HepG2 (cell line): Measurements from ENCODE around the gene FCN3. TPM values are rescaled to one million over a fixed set of nuclear protein-coding genes. Genes with fewer than 3 reads are reported as not detected.

ENCODE experiments used
- CBX2 ChIP-seq, 2 experiments: fragments of 200-600 bp in 1 of 2; sonication (generic); formaldehyde crosslinking in 1 of 2; IDR thresholded peaks; 2 replicates each; pipeline versions ENCODE4 v1.7.0 to v1.8.1; 2018 to 2022; ENCODE audit warnings: low read depth in 2 of 2, low read length in 1 of 2, mild to moderate bottlenecking in 1 of 2, missing genetic modification reagents in 1 of 2
- GZF1 ChIP-seq: sonication (generic); formaldehyde crosslinking; IDR thresholded peaks from 2 replicates; pipeline ENCODE4 v1.5.1; 2020; ENCODE audit warnings: mild to moderate bottlenecking, missing genetic modification reagents
- IRF9 ChIP-seq: sonication (generic); formaldehyde crosslinking; IDR thresholded peaks from 2 replicates; pipeline ENCODE4 v1.8.0; 2022; ENCODE audit warnings: missing genetic modification reagents, mild to moderate bottlenecking, borderline replicate concordance
- JUN ChIP-seq: sonication (generic); formaldehyde crosslinking; IDR thresholded peaks from 2 replicates; pipeline ENCODE4 v1.4.0; 2020; ENCODE audit warnings: mild to moderate bottlenecking, missing genetic modification reagents
- KDM5B ChIP-seq: sonication (generic); formaldehyde crosslinking; IDR thresholded peaks from 2 replicates; pipeline ENCODE4 v1.4.0; 2020; ENCODE audit warnings: missing genetic modification reagents, mild to moderate bottlenecking, borderline replicate concordance
- RNF219 ChIP-seq: sonication (generic); formaldehyde crosslinking; IDR thresholded peaks from 2 replicates; pipeline ENCODE4 v1.5.0; 2020; ENCODE audit warnings: mild to moderate bottlenecking, missing genetic modification reagents
- SPEN ChIP-seq: sonication (generic); formaldehyde crosslinking; IDR thresholded peaks from 2 replicates; pipeline ENCODE4 v1.5.1; 2020; ENCODE audit warnings: low read depth, mild to moderate bottlenecking, missing genetic modification reagents
- SRSF1 ChIP-seq: fragments of 200-400 bp; formaldehyde crosslinking; optimal IDR thresholded peaks from 2 replicates; pipeline ENCODE3; 2017; ENCODE audit warnings: mild to moderate bottlenecking, low read depth, low read length, moderate library complexity
- SYNCRIP ChIP-seq: fragments of 200-400 bp; formaldehyde crosslinking; IDR thresholded peaks from 2 replicates; pipeline ENCODE4 v1.6.1; 2018; ENCODE audit warnings: mild to moderate bottlenecking, low read depth, low read length; ENCODE audit not compliant: insufficient read depth
- TERF1 ChIP-seq: sonication (generic); formaldehyde crosslinking; IDR thresholded peaks from 2 replicates; pipeline ENCODE4 v1.8.0; 2022; ENCODE audit warnings: mild to moderate bottlenecking, missing genetic modification reagents, moderate library complexity
- TFE3 ChIP-seq: IDR thresholded peaks from 2 replicates; pipeline ENCODE4 v1.6.1; 2016
- ZGPAT ChIP-seq: IDR thresholded peaks from 2 replicates; pipeline ENCODE4 v1.6.1; 2016; ENCODE audit warnings: mild to moderate bottlenecking
- ZMYM3 ChIP-seq: sonication (generic); formaldehyde crosslinking; IDR thresholded peaks from 2 replicates; pipeline ENCODE4 v1.5.1; 2020; ENCODE audit warnings: mild to moderate bottlenecking, missing genetic modification reagents
- ZNF256 ChIP-seq: sonication (generic); formaldehyde crosslinking; conservative IDR thresholded peaks from 2 replicates; pipeline ENCODE4 v1.4.0; 2020; ENCODE audit warnings: missing genetic modification reagents
- ZNF337 ChIP-seq: sonication (generic); formaldehyde crosslinking; IDR thresholded peaks from 2 replicates; pipeline ENCODE4 v1.5.1; 2020; ENCODE audit warnings: missing genetic modification reagents, low read depth, mild to moderate bottlenecking, borderline replicate concordance
- ZNF639 ChIP-seq: conservative IDR thresholded peaks from 2 replicates; pipeline ENCODE4 v1.6.1; 2018; ENCODE audit warnings: missing genetic modification reagents
- ZSCAN12 ChIP-seq: sonication (generic); formaldehyde crosslinking; IDR thresholded peaks from 2 replicates; pipeline ENCODE4 v1.9.0; 2021; ENCODE audit warnings: mild to moderate bottlenecking, missing genetic modification reagents
- ZSCAN31 ChIP-seq: sonication (generic); formaldehyde crosslinking; IDR thresholded peaks from 2 replicates; pipeline ENCODE4 v1.5.0; 2020; ENCODE audit warnings: low read depth, mild to moderate bottlenecking, missing genetic modification reagents
- ZSCAN9 ChIP-seq: IDR thresholded peaks from 2 replicates; pipeline ENCODE4 v1.6.1; 2016; ENCODE audit warnings: borderline replicate concordance
- polyA plus RNA-seq, 8 experiments: library from polyadenylated mRNA; depleted of rRNA in 3 of 8; stranded (reverse) in 7 of 8; unstranded in 1 of 8; fragments of >200 nt; fragmentation: Illumina TruSeq in 4 of 8; extraction: Trizol in 4 of 8; gene quantifications; 2 replicates each; pipeline versions ENCODE4 v1.2.1 to v1.2.3, GENCODE V29; 2011 to 2016; ENCODE audit warnings: low read depth in 4 of 8, missing spikeins in 1 of 8, mixed read lengths in 1 of 8; ENCODE audit not compliant: insufficient read depth in 1 of 8
- total RNA-seq, 5 experiments: library from RNA; depleted of rRNA; stranded (reverse); fragments of >200 nt; fragmentation: Illumina TruSeq; extraction: Trizol; gene quantifications; 2 replicates each; pipeline ENCODE4 v1.2.3, GENCODE V29; 2016; ENCODE audit warnings: low read depth in 1 of 5

FCN3 gene
- total and polyA plus RNA-seq, 2 of the 13 experiments (the other 11 are each of a cell fraction or from before 2014, with no cell fraction given) = not detected

GRCh38 chr1:27342778-27343638 is 31.6 kb downstream of the FCN3 start (continued):
- TF ChIP-seq ZNF639 (CRISPR knock-in tag) = no peak
- TF ChIP-seq RNF219 (CRISPR knock-in tag) = no peak
- TF ChIP-seq GZF1 (CRISPR knock-in tag) = peak; percentile 87
- TF ChIP-seq ZMYM3 (CRISPR knock-in tag) = no peak
- 0 out of 2 replicates have a peak, but pooled peaks have one; percentile 28 for TF ChIP-seq TFE3 (CRISPR knock-in tag)
- TF ChIP-seq ZNF337 = no peak
- peak; percentile 38; the same call in 1 of the 2 replicates for TF ChIP-seq ZSCAN31 (CRISPR knock-in tag)
- no peak for TF ChIP-seq JUN (CRISPR knock-in tag)
- TF ChIP-seq KDM5B (CRISPR knock-in tag) = no peak; the same call in 1 of the 2 replicates
- TF ChIP-seq ZSCAN9 (CRISPR knock-in tag) = no peak
- peak; percentile 30; the same call in 1 of the 2 replicates for TF ChIP-seq SPEN (CRISPR knock-in tag)
- no peak for TF ChIP-seq SYNCRIP
- TF ChIP-seq IRF9 = no peak; the same call in 1 of the 2 replicates
- no peak for TF ChIP-seq ZNF256 (CRISPR knock-in tag)
- no peak for TF ChIP-seq CBX2 (IDR thresholded peaks at IDR 0.05; ENCODE audit: low read depth, low read length)
- no peak for TF ChIP-seq CBX2 (CRISPR knock-in tag; IDR thresholded peaks at IDR 0.05; ENCODE audit: low read depth)
- TF ChIP-seq ZSCAN12 (CRISPR knock-in tag) = no peak
- TF ChIP-seq SRSF1 = no peak
- TF ChIP-seq ZGPAT (CRISPR knock-in tag) = peak; percentile 48; the same call in 1 of the 2 replicates
- TF ChIP-seq TERF1 = no peak
